Subcutaneous adipose tissue (tissue), 4 donors: ENCODE measurements around the gene ZBTB20. TPM values are rescaled to one million over a fixed set of nuclear protein-coding genes. Genes with fewer than 3 reads are reported as not detected.

Source experiments
- total RNA-seq, 4 donors: library from RNA; depleted of rRNA; stranded (reverse); fragments of >200 nt; gene quantifications; one replicate each; pipeline ENCODE4 v1.1.0, GENCODE V29; 2016
- TF ChIP-seq, protein P1 (sequence below): fragments of 450-650 bp; IDR thresholded peaks from one replicate; pipeline ENCODE4 v1.5.1; 2016; ENCODE audit warnings: low read depth, mild to moderate bottlenecking, control low read depth, antibody characterized with exemption, moderate library complexity

The ZBTB20 gene
- total RNA-seq, 4 donors from 2014 or later = 60.3 to 93.4 (median 69.1) TPM

DNA sequence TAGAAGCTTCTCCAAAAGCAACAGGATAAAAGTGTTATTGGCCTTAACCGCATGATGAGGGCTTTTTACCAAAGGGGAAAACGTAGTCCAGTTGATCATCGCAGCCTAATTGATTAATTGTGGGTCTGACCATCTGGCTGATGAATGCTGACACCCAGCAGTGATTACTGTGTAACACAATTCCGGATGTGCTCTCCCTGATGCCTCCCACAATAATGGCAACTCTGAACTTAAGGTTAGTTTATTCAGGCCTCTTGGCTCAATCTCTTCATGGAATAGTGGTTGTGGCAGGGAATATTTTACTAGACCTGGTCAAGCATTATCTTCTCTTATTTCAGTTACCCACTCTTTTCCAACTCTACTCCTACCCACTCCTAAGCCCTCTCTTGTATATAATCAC, 520.3 kb downstream of the ZBTB20 start:
- TF ChIP-seq, protein P1, sequence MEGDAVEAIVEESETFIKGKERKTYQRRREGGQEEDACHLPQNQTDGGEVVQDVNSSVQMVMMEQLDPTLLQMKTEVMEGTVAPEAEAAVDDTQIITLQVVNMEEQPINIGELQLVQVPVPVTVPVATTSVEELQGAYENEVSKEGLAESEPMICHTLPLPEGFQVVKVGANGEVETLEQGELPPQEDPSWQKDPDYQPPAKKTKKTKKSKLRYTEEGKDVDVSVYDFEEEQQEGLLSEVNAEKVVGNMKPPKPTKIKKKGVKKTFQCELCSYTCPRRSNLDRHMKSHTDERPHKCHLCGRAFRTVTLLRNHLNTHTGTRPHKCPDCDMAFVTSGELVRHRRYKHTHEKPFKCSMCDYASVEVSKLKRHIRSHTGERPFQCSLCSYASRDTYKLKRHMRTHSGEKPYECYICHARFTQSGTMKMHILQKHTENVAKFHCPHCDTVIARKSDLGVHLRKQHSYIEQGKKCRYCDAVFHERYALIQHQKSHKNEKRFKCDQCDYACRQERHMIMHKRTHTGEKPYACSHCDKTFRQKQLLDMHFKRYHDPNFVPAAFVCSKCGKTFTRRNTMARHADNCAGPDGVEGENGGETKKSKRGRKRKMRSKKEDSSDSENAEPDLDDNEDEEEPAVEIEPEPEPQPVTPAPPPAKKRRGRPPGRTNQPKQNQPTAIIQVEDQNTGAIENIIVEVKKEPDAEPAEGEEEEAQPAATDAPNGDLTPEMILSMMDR = no peak

DNA sequence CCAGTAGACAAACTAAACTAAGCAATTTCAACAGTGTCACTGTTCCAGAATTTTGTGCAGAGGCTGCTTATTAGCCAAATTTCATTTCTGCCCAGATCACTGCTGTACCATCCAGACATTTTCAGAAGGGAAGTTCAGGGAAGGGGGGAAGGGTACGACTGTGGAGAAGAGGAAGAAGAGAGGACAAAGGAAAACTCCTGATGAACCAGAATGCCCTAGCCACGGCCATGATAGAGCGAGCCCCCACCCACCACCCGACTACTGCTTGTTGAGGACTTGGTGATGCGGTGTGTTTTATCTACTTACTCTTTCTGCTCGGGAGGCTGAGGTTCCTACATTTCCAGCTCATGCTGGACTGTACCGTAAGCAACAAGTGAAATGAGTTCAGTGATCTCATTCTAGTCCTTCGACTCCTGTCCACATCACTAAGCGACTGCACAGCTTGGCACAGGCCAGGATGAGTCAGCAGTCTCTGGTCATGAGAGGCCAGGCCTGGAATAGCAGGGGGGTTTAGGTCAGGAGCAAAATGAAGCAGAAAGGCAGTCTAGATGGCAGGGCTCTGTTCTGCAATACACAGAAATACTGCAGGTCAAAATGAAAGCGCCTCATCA, 522.4 kb downstream of the ZBTB20 start:
- TF ChIP-seq, protein P1 = no peak

DNA sequence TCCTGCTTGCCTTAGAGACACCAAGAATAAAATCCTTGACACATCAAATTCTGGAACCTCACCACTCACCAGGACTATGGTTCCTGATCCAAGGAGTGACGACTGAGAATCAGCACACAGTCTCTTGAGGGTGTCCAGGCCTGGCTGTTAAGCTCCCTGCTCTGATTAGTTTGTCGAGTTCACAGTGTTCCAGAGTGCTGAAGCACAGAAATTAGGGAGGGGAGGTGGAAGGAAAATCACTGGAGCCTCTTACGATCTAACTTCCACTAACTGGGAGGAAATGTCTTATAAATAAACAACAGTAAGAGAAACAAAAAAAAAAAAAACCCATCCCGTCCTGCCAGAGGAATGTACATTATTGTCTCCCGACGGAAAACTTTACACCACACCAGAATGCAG, 523.0 kb downstream of the ZBTB20 start:
- TF ChIP-seq, protein P1 = no peak

DNA sequence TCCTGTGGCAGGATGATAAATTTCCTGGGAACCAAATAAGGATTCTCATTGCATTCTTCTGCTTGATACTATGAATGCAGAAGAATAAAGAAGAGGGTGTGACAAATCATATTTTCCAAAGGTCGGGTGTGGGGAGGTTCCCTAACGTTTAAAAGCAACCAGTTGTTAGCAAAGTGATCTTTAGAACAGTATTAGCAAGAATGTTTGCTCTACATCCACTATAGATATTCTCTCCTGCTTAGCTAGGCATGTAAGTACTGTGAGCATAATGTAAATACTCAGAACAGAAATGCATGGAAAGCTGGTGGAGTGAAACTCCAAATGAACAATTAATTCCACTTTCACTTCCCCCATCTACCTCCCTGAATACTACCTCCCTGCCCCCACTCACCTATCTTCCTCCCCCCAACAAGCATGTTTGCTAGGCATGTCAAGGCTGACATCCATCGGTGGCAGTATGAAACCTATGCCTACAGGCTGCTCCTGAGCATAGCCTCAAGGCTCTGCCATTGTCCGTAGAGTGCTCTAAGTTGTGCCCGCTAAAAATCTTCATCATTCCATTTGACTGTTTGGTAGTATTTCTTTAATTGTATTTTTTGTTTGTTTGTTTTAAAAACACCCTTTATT, 523.6 kb downstream of the ZBTB20 start:
- TF ChIP-seq, protein P1 = no peak

DNA sequence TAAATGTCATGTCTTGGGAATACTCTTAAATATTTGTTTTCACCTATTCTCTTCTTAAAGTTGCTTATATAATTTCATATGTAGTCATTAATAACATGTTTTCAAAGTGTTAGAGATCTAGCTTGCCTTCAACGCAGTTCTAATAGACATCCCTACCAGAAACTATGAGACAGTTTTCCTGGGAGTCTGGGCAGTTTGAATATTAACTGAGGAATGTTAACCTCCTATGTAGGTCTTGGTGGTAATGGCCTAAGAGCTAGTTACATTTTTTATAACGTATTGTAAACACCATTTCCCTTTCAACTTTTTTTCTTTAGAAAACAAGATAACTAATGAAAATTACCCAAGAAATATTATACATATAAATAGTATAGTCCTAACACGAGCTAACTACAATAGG, 525.1 kb downstream of the ZBTB20 start:
- TF ChIP-seq, protein P1 = no peak

DNA sequence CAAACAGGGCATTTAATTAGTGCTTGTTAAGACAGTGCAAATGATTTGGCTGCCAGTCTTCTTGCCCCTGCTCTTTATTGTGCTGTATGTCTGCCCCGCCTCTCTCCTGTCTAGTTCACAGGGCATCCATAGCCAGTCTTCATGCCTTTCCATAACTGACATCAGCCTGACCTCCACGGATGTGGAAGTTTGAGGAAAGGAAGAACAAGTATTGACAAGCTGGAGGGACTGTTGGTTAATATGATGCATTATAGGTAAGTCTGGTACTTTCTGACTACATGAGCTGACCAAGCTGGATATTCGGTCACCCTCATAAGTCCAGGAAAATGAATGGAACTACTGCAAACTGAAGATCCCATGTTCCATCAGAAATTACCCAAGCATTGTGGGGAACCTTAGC, 527.3 kb downstream of the ZBTB20 start:
- TF ChIP-seq, protein P1 = no peak

DNA sequence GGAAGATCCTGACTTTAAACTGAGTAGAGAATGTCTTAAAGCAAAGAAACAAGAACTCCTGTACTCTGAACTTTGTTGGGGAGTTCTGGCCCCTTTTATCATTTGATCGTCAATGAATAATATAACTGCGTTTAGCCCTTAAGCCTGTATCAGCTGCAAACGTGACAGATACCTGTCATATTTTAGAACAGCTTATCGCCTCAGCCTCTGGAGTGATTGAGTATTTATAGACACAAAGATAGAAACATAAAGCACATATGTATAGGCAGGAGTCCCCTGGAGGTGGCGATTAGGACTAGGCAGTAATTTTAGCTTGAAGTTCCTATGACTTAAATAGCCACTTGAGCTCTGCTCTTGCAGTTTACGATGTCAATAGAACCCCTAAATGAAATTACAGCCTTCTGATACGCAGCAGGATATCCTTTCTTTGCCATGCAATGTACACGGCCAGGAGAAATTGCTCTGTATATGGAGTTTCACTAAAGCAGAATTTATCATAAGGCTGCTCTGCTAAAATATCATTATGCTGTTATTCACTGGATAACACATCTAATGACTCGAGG, 531.5 kb downstream of the ZBTB20 start:
- TF ChIP-seq, protein P1 = no peak
